ENCODE measurements around the gene ARHGEF12.
A peak's percentile ranks its signal among the peaks of the same experiment; 100 is the strongest.

ARHGEF12 gene

DNA sequence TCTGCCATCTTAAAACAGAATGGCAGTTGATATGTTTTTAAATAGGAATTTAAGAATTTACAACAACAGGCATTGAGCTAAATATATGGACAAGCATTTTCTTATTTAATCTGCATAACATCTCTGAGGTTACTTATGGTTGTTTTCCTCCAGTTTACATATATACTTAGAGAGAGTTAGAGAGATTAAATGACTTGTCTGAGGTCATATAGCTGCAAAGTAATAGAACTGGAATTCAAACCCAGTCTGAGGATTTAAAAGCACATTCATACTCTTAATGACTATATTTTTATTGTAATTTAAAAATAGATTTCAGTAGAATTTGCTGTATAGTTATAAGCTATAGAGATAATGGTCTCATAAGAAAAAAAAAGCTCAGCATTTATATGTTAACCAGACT is 93.9 kb downstream of the ARHGEF12 start:
- DNase-seq (ENCODE audit: low spot score) = no peak

DNA sequence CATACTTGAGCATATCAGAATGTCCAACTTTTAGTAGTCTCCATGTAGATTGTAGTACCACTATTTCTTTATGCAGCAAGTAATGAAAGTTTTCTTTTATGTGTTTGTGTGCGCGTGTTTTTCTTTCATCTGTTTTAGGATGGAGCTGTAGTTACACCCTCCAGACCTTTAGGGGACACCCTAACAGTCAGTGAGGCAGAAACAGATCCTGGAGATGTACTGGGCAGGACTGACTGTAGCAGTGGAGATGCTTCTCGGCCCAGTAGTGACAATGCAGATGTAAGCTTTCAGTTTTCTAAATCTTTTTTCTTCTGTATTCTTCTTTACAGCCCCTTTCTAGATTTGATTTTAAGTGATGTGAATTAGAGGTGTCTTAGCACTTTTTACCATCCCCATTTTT is 95.4 kb downstream of the ARHGEF12 start:
- peak; percentile 14 for DNase-seq (ENCODE audit: low spot score)

- DNase-seq (ENCODE audit: low spot score) = peak; percentile 51
Measured at GRCh38 chr11:120432056-120433018, 96.1 kb downstream of the ARHGEF12 start.

DNA sequence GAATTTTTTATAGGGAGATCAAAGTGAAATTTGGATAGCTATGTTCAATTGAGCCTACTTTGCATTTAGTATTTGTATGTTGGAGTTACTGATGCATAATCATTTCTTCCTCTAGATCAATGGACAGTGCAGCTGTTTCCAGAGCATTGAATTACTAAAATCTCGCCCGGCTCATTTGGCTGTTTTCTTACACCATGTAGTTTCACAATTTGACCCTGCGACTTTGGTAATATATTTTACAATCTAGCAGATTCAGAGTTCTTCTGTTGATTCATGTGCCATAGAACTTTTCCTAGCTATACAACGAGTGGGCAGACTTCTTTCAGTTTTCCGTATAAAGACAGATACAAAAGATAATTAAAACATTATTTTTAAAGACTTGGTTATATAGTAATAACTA is 105.4 kb downstream of the ARHGEF12 start:
- DNase-seq (ENCODE audit: low spot score) = no peak

DNA sequence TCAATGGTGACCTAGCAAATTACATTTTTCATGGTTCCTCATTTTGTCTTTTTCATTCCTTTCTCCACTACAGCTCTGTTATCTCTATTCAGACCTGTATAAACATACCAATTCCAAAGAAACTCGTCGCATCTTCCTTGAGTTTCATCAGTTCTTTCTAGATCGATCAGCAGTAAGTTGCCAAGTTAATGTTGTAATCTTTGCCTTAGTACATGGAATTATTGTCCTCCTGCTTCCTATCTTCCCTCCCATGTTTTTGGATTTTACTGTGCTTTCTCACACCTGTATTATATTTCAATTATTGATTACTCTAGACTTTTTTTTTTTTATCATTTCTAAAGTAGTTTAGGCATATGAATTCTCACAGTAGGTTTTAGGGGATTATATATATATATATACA is 105.8 kb downstream of the ARHGEF12 start:
- DNase-seq (ENCODE audit: low spot score) = no peak

DNA sequence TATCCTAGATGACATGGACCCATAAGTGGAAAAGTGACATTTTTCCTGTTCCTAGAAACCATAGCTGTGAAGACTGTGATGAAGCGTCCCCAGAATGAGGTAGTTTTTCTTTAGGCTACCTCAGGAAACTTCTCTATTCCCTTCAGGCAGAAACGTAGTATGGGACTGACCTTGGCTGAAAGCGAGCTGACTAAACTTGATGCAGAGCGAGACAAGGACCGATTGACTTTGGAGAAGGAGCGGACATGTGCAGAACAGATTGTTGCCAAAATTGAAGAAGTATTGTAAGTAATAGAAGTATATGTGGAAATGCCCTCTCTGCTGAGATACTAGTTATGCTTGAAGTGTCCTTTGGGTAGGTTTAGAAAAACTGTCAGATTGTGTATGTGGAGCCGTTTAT is 110.6 kb downstream of the ARHGEF12 start:
- DNase-seq (ENCODE audit: low spot score) = no peak

DNA sequence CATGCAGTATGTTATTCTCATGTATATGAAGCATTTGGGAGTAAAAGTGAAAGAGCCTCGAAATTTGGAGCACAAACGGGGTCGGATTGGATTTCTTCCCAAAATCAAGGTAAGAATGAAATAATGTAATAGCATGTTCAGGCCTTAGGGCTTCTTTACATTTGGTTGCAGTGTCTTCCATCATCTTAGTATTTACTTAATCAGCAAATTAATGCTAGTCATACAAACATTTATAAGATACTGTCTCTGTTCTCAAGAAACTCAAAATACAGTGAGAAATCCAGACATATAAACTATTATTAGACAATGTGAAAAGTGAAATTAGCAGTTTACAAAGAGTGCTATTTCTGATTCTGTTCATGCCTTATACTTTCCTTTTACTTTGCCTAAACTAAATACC is 112.0 kb downstream of the ARHGEF12 start:
- DNase-seq (ENCODE audit: low spot score) = no peak

- no peak for DNase-seq (ENCODE audit: low spot score)
Measured at GRCh38 chr11:120455487-120455886, 119.3 kb downstream of the ARHGEF12 start.

- no peak for DNase-seq (ENCODE audit: low spot score)
Measured at GRCh38 chr11:120457996-120458395, 121.8 kb downstream of the ARHGEF12 start.

GRCh38 chr11:120462825-120463224 is 126.6 kb downstream of the ARHGEF12 start:
- no peak for DNase-seq (ENCODE audit: low spot score)

- DNase-seq (ENCODE audit: low spot score) = no peak
Measured at GRCh38 chr11:120465921-120466534, 129.8 kb downstream of the ARHGEF12 start.

- DNase-seq (ENCODE audit: low spot score) = no peak
Measured at GRCh38 chr11:120467627-120468026, 131.4 kb downstream of the ARHGEF12 start.

DNA sequence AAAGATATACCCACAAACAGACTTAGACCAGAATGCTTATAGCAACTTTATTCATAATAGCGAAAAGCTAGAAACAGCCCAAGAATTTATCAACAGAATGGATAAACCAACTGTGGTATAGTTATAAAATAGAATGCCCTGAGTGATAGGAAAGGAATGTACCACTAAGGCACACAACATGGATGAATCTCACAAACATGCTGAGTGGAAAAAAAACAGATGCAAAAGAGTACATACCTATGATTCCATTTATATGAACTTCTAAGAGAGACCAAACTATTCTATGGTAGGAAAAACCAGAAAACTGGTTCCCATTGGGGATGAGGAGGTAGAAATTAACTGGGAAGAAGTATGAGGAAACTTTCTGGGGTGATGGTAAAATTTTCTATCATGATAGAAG is 134.9 kb downstream of the ARHGEF12 start:
- no peak for DNase-seq (ENCODE audit: low spot score)

DNA sequence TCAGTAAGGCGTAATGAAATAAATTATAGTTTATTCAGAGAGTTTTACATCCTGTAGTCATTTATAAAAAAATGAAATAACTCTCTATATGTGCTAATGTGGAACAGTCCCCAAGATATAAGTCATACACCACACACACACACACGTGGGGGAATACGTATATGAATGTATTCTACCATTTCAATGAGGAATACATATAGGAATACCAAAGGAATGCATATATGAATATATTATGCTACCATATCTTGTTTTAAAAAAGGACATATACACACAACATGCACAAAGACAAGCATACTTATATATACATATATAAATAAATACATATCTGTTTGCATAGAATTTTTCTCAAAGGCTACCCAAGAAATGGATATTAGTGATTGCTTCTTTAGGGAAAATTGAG is 135.8 kb downstream of the ARHGEF12 start:
- DNase-seq (ENCODE audit: low spot score) = no peak

GRCh38 chr11:120473503-120473902 is 137.3 kb downstream of the ARHGEF12 start:
- no peak for DNase-seq (ENCODE audit: low spot score)

GRCh38 chr11:120482149-120482548 is 145.9 kb downstream of the ARHGEF12 start:
- no peak for DNase-seq (ENCODE audit: low spot score)

- no peak for DNase-seq (ENCODE audit: low spot score)
Measured at GRCh38 chr11:120484722-120485121, 148.5 kb downstream of the ARHGEF12 start.

DNA sequence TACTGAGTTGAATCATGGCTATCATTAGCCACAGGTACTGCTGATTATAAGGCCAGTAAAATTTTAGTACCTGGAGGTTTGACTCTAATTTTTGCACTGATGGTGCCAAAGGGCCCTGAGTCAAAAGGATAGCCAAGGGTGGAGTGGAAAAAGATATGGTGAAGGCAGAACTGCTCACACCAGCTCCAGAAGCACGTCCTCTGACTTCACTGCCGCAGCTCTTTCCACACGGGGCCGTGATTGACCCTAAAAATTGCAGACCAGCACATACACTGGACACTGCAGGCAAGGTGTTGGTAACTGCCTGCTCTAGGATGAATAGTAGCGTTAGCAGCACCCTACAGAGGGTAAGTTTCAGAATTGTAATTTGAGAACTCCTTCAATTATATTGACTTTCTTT is 149.9 kb downstream of the ARHGEF12 start:
- DNase-seq (ENCODE audit: low spot score) = no peak

DNA sequence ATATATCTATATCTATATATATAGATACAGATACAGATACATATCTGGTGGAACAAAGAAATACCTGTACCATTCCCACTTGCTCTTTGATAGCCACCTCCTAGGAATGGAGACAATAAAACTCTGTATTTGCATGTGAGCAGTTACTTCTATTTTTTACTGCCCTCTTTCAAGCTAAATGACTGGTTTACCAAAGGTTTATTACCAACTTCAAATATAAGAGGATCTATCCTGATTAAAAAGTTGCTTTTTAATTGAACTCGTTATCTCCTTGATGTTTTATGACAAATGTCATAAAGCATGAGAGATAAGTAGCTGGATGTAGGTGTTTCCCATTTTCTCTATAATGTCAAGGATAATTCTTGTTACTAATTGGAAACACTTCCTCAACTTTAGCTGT is 153.6 kb downstream of the ARHGEF12 start:
- DNase-seq (ENCODE audit: low spot score) = no peak

GRCh38 chr11:120492486-120492885 is 156.3 kb downstream of the ARHGEF12 start:
- no peak for DNase-seq (ENCODE audit: low spot score)

GRCh38 chr11:120494595-120494994 is 158.4 kb downstream of the ARHGEF12 start:
- DNase-seq (ENCODE audit: low spot score) = no peak

DNA sequence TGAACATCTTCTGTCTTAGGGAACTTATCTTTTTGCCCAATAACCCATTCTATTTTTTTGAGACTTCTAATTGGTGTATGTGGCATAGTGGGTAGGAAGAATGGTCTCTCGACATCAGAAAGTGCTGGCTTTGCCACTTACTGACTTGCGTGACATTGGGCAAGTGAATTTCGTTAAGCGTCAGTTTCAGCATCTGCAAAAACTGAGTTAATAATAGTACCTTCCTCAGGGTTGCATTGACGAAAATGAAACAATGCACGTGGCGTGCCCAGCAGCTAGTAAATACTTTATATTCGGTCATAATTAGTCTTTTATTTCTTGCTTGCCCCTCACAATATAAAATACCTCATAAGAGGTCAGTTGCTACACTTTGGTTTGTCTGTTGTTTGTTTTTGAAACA is 162.9 kb downstream of the ARHGEF12 start:
- DNase-seq (ENCODE audit: low spot score) = no peak

DNA sequence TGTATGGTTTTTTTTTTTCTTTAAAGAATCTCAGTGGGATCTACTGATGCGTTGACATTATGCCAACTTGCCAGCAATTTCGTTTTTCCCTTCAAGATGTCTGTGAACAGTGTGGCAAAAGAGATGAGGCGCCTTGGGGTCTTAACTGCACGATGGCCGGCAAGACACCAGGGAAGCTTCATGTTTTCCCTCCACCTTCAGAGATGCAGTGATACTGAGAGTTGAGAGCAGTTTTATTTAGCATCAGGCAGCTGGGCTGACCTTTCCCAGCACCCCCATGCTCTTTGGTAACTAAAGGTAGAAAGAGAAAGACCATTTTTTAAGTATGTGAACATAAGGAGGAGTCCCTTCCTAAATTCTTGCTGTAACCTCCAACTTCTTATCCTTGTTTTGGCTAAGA is 163.6 kb downstream of the ARHGEF12 start:
- DNase-seq (ENCODE audit: low spot score) = no peak

All from activated CD4-positive, alpha-beta T cell treated with anti-CD3 and anti-CD28 coated beads, Interleukin-2, Interleukin-4, amounts not matched to agents 100 ng/mL and 50 ng/mL, durations not matched to agents 16 hours and 8 hours (primary cell).